Pancreas (tissue), 10 donors: ENCODE measurements around the gene PLEKHM3. TPM values are rescaled to one million over a fixed set of nuclear protein-coding genes. Genes with fewer than 3 reads are reported as not detected.

Source experiments
- ATAC-seq, 4 donors: fragments of 200-7000 bp; cut with Tn5 transposase; one replicate each; pipeline versions ENCODE4 v1.8.0 to v1.9.1; 2020; ENCODE audit warnings: mild to moderate bottlenecking in 4 of 4, moderate library complexity in 4 of 4
- DNase-seq, 6 donors: peaks; one replicate each; pipeline ENCODE4 v3.0.0-alpha.2; 2020
- FAIRE-seq: peaks from 2 replicates; lab custom pipeline; 2012; peaks lifted over from hg19 to GRCh38; lab: Jason Lieb, UNC
- H3K27ac ChIP-seq, 4 donors: fragments of 200-600 bp; sonication (generic); 1 replicate in 3 of 4; 2 replicates in 1 of 4; pipeline versions ENCODE4 v1.5.0 to v1.8.0; 2020
- H3K27me3 ChIP-seq, 4 donors: fragments of 200-600 bp; one replicate each; pipeline ENCODE4 v1.8.0; 2021
- H3K36me3 ChIP-seq, 3 donors: fragments of 200-600 bp; sonication (generic) in 1 of 3; one replicate each; pipeline versions ENCODE4 v1.5.0 to v1.8.0; 2020 to 2021
- H3K4me1 ChIP-seq, 3 donors: fragments of 200-600 bp; one replicate each; pipeline ENCODE4 v1.8.0; 2021
- H3K4me3 ChIP-seq, 4 donors: fragments of 200-600 bp; sonication (generic) in 2 of 4; one replicate each; pipeline versions ENCODE4 v1.5.0 to v1.8.0; 2020 to 2021
- H3K9me3 ChIP-seq, 4 donors: fragments of 200-600 bp; one replicate each; pipeline ENCODE4 v1.8.0; 2021
- CTCF ChIP-seq, 4 donors: fragments of 200-600 bp; sonication (generic) in 3 of 4; IDR thresholded peaks; one replicate each; pipeline versions ENCODE4 v1.5.0 to v1.8.0; 2021; ENCODE audit warnings: antibody characterized with exemption in 4 of 4
- WGBS, 2 donors: extraction: QIAGEN DNeasy Blood & Tissue Kit; methylation state at CpG; one replicate each; pipeline ENCODE4 v1.1.7; 2013; 5-methylcytosine and 5-hydroxymethylcytosine counted together
- intact Hi-C, 3 donors: fragments of 100-400 bp; cut with DNase I; formaldehyde crosslinking; loops; one replicate each; pipeline versions ENCODE4 v1.11.1 to v1.14.2; 2022
- polyA plus RNA-seq, 2 donors: library from polyadenylated mRNA; stranded (reverse); fragments of 200-250 nt; gene quantifications; one replicate each; pipeline ENCODE4 v1.2.3, GENCODE V29; 2013
- total RNA-seq, 6 donors: library from RNA; stranded (reverse); fragmentation: NEBNext Ultra II Directional in 4 of 6; extraction: Animal tissue kit (Norgen Biotek cat#: 25700) in 4 of 6; gene quantifications; one replicate each; pipeline versions ENCODE4 v1.2.1 to v1.2.4, GENCODE V29; 2021 to 2023
- donor health status: healthy with polysubstance abuse.
- donor health status: DM: no; HTN: no; CAD: no; lungs with moderate emphysema.
- donor health status: DM: no; HTN: no; CAD: no.
- donor health status: control.
- donor health status: control.
- donor health status: Bipolar disorder and iron deficiency.
- donor health status: DM: yes; HTN: yes; CAD: no.
- donor health status: DM: no; HTN: no; CAD: no.
- donor health status: DM: no; HTN: no; CAD: no.
- donor health status: DM: yes; HTN: yes; CAD: no.

Gene PLEKHM3
- total and polyA plus RNA-seq, 8 donors: 3.0 to 10.2 (median 5.4) TPM

- Histone ChIP-seq H3K27ac (no peak overlapping the region), H3K4me1 (peaks cover 0 to 13% (median 7%) of the 10 kb centered on the region in 3 donors), H3K9me3 (no peaks in the 10 kb centered on the region), H3K27me3 (no peaks in the 10 kb centered on the region), H3K4me3 (no peak overlapping the region), H3K36me3 (no peaks in the 10 kb centered on the region)
- intact Hi-C loops: no loop called here
- FAIRE-seq: no peak
- 89 to 92% methylated on average over 3 of the region's 3 CpGs for WGBS, 2 donors
- DNase-seq: no peak
- TF ChIP-seq CTCF (IDR thresholded peaks at IDR 0.05): no peak
- no peak for ATAC-seq
These were observed 192.0 kb downstream of the PLEKHM3 start for GRCh38 chr2:207833251-207833751.

GRCh38 chr2:207831584-207832248, 193.6 kb downstream of the PLEKHM3 start:
- Histone ChIP-seq H3K4me1 (peaks cover 0 to 25% (median 22%) of the 10 kb centered on the region in 3 donors), H3K27ac (no peak overlapping the region), H3K27me3 (no peaks in the 10 kb centered on the region), H3K36me3 (no peaks in the 10 kb centered on the region), H3K4me3 (no peak overlapping the region), H3K9me3 (no peaks in the 10 kb centered on the region)
- no peak for ATAC-seq
- TF ChIP-seq CTCF (IDR thresholded peaks at IDR 0.05): no peak
- no peak for FAIRE-seq
- intact Hi-C loops: no loop called here
- DNase-seq: no peak
- WGBS, 2 donors: 79 to 86% methylated on average over 8 of the region's 8 CpGs

- intact Hi-C loops: no loop called here
- TF ChIP-seq CTCF (IDR thresholded peaks at IDR 0.05): no peak
- Histone ChIP-seq H3K4me1 (peaks cover 0 to 28% (median 27%) of the 10 kb centered on the region in 3 donors), H3K36me3 (no peaks in the 10 kb centered on the region), H3K9me3 (no peaks in the 10 kb centered on the region), H3K4me3 (no peak overlapping the region), H3K27me3 (no peaks in the 10 kb centered on the region), H3K27ac (no peak overlapping the region)
- no peak for FAIRE-seq
- no peak for DNase-seq
- no peak for ATAC-seq
- WGBS, 2 donors: 93% methylated on average over 15 of the region's 15 CpGs
These were observed 194.4 kb downstream of the PLEKHM3 start for GRCh38 chr2:207830778-207831438.

GRCh38 chr2:207828361-207829057, 196.8 kb downstream of the PLEKHM3 start:
- Histone ChIP-seq H3K27me3 (no peaks in the 10 kb centered on the region), H3K4me3 (no peak overlapping the region), H3K4me1 (peaks cover 0 to 28% (median 27%) of the 10 kb centered on the region in 3 donors), H3K27ac (peak overlapping the region; percentile 22 to 92 (median 72)), H3K36me3 (no peaks in the 10 kb centered on the region), H3K9me3 (no peaks in the 10 kb centered on the region)
- DNase-seq: peak in 4 of 6 donors; percentile 53 to 73 (median 66)
- 27 to 35% methylated on average over 12 of the region's 12 CpGs for WGBS, 2 donors
- intact Hi-C loops: no loop called here
- peak; percentile 87 to 92 (median 88) for ATAC-seq
- FAIRE-seq: no peak
- TF ChIP-seq CTCF (IDR thresholded peaks at IDR 0.05): no peak
